Superior temporal gyrus (tissue), 1 donor: ENCODE data around the gene SPATC1L.
"Not testable (repeated sequence)": the region's sequence is repeated elsewhere in the genome, so short reads cannot be mapped to it uniquely, and the experiment has no call there.

Experiments used
- DNase-seq: peaks from one replicate; pipeline ENCODE4 v3.0.0-alpha.2; 2016; ENCODE audit errors: extremely low spot score

The SPATC1L gene

GRCh38 chr21:46184625-46185555 is 631 bp upstream of the SPATC1L start:
- peak; percentile 84 for DNase-seq

GRCh38 chr21:46183337-46183909 is 836 bp downstream of the SPATC1L start:
- not testable (repeated sequence) for DNase-seq

- no peak for DNase-seq
Observed at GRCh38 chr21:46182548-46183336, 1.5 kb downstream of the SPATC1L start.

GRCh38 chr21:46181953-46182547 is 2.2 kb downstream of the SPATC1L start:
- no peak for DNase-seq

GRCh38 chr21:46181436-46181835 is 2.8 kb downstream of the SPATC1L start:
- DNase-seq, result no peak

GRCh38 chr21:46180778-46181391 is 3.4 kb downstream of the SPATC1L start:
- no peak for DNase-seq

GRCh38 chr21:46180079-46180722 is 4.1 kb downstream of the SPATC1L start:
- DNase-seq, result no peak

GRCh38 chr21:46179708-46180078 is 4.6 kb downstream of the SPATC1L start:
- no peak for DNase-seq

GRCh38 chr21:46178961-46179360 is 5.3 kb downstream of the SPATC1L start:
- no peak for DNase-seq

GRCh38 chr21:46176443-46177129 is 7.7 kb downstream of the SPATC1L start:
- not testable (repeated sequence) for DNase-seq

- DNase-seq, result no peak
Observed at GRCh38 chr21:46173573-46173972, 10.7 kb downstream of the SPATC1L start.

- no peak for DNase-seq
Observed at GRCh38 chr21:46172863-46173528, 11.3 kb downstream of the SPATC1L start.

- DNase-seq, result no peak
Observed at GRCh38 chr21:46171996-46172862, 12.0 kb downstream of the SPATC1L start.

GRCh38 chr21:46171585-46171984 is 12.7 kb downstream of the SPATC1L start:
- DNase-seq, result no peak

GRCh38 chr21:46170436-46171193 is 13.6 kb downstream of the SPATC1L start:
- DNase-seq, result not testable (repeated sequence)

- DNase-seq, result no peak
Observed at GRCh38 chr21:46168659-46169386, 15.4 kb downstream of the SPATC1L start.

GRCh38 chr21:46168238-46168637 is 16.0 kb downstream of the SPATC1L start:
- DNase-seq, result no peak
